Adrenal gland (tissue), 12 donors: ENCODE results near the gene ARHGEF17. TPM values are rescaled to one million over a fixed set of nuclear protein-coding genes. Genes with fewer than 3 reads are reported as not detected.

Experiments used
- DNase-seq, 7 donors: peaks; one replicate each; pipeline ENCODE4 v3.0.0-alpha.2; 2019 to 2020
- H3K27ac ChIP-seq, 5 donors: fragments of 200-600 bp; sonication (generic) in 4 of 5; 1 replicate in 3 of 5; 2 replicates in 2 of 5; pipeline versions ENCODE4 v1.5.1 to v1.8.0; 2016 to 2020; ENCODE audit warnings: mild to moderate bottlenecking in 1 of 5
- H3K27me3 ChIP-seq: fragments of 200-600 bp; 2 replicates; pipeline ENCODE4 v1.8.0; 2021
- H3K36me3 ChIP-seq, 2 donors: fragments of 200-600 bp; replicated peaks in 1 of 2; 1 replicate in 1 of 2; 2 replicates in 1 of 2; pipeline versions ENCODE4 v1.5.1 to v1.8.0; 2018 to 2022
- H3K4me1 ChIP-seq, 2 donors: fragments of 200-600 bp; replicated peaks in 1 of 2; 1 replicate in 1 of 2; 2 replicates in 1 of 2; pipeline versions ENCODE4 v1.5.1 to v1.8.0; 2018 to 2021
- H3K4me3 ChIP-seq, 4 donors: fragments of 200-600 bp; sonication (generic) in 3 of 4; one replicate each; pipeline ENCODE4 v1.5.1; 2016 to 2018
- H3K9me3 ChIP-seq, 3 donors: fragments of 200-600 bp; sonication (generic) in 1 of 3; replicated peaks in 1 of 3; 1 replicate in 2 of 3; 2 replicates in 1 of 3; pipeline versions ENCODE4 v1.5.1 to v1.8.0; 2016 to 2021
- POLR2A ChIP-seq, 2 donors: fragments of 450-650 bp; IDR thresholded peaks; one replicate each; pipeline ENCODE4 v1.6.1; 2017; ENCODE audit warnings: antibody characterized with exemption in 2 of 2, mild to moderate bottlenecking in 2 of 2, moderate library complexity in 1 of 2
- WGBS, 4 donors: extraction: QIAGEN DNeasy Blood & Tissue Kit in 2 of 4; methylation state at CpG; one replicate each; pipeline versions ENCODE4 v1.1.5 to v1.1.7; 2013 to 2017; 5-methylcytosine and 5-hydroxymethylcytosine counted together
- intact Hi-C, 2 donors: fragments of 100-400 bp; cut with DNase I; formaldehyde crosslinking; loops; one replicate each; pipeline versions ENCODE4 v1.14.1 to v1.15.0; 2022 to 2023
- polyA plus RNA-seq, 3 donors: library from polyadenylated mRNA; stranded (reverse); fragments of 200-250 nt in 2 of 3; fragments of 350-450 nt in 1 of 3; fragmentation: Illumina TruSeq in 1 of 3; extraction: RNeasy Lipid Tissue Mini Kit (QIAGEN cat#74804) in 1 of 3; gene quantifications; one replicate each; pipeline ENCODE4 v1.2.3, GENCODE V29; 2013 to 2014
- total RNA-seq, 9 donors: library from RNA; depleted of rRNA in 4 of 9; stranded (reverse); fragments of >200 nt in 4 of 9; fragments of 120-200 nt in 1 of 9; fragmentation: NEBNext Ultra II Directional in 1 of 9; extraction: Animal tissue kit (Norgen Biotek cat#: 25700) in 1 of 9; gene quantifications; one replicate each; pipeline versions ENCODE4 v1.1.0 to v1.2.4, GENCODE V29; 2013 to 2023
- TF ChIP-seq, protein P1 (sequence below), 6 experiments: fragments of 450-650 bp in 4 of 6; fragments of 200-600 bp in 2 of 6; sonication (generic) in 1 of 6; IDR thresholded peaks; 1 replicate in 5 of 6; 2 replicates in 1 of 6; pipeline versions ENCODE4 v1.5.1 to v1.8.0; 2016 to 2021; ENCODE audit warnings: antibody characterized with exemption in 6 of 6, mild to moderate bottlenecking in 2 of 6, moderate library complexity in 1 of 6
- donor health status: healthy with polysubstance abuse.
- donor health status: Bipolar disorder and iron deficiency.
- donor health status: DM: yes; HTN: yes; CAD: no.
- donor health status: DM: no; HTN: no; CAD: no.
- donor health status: DM: no; HTN: no; CAD: no.
- donor health status: DM: yes; HTN: yes; CAD: no.

The ARHGEF17 gene
- total and polyA plus RNA-seq, 12 donors = 8.1 to 48.2 (median 20.4) TPM

- TF ChIP-seq, protein P1, sequence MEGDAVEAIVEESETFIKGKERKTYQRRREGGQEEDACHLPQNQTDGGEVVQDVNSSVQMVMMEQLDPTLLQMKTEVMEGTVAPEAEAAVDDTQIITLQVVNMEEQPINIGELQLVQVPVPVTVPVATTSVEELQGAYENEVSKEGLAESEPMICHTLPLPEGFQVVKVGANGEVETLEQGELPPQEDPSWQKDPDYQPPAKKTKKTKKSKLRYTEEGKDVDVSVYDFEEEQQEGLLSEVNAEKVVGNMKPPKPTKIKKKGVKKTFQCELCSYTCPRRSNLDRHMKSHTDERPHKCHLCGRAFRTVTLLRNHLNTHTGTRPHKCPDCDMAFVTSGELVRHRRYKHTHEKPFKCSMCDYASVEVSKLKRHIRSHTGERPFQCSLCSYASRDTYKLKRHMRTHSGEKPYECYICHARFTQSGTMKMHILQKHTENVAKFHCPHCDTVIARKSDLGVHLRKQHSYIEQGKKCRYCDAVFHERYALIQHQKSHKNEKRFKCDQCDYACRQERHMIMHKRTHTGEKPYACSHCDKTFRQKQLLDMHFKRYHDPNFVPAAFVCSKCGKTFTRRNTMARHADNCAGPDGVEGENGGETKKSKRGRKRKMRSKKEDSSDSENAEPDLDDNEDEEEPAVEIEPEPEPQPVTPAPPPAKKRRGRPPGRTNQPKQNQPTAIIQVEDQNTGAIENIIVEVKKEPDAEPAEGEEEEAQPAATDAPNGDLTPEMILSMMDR (IDR thresholded peaks at IDR 0.05) = no peak
- no peak for TF ChIP-seq POLR2A (IDR thresholded peaks at IDR 0.05)
- Histone ChIP-seq H3K9me3 (no peaks in the 10 kb centered on the region), H3K27me3 (no peaks in the 10 kb centered on the region), H3K27ac (no peak overlapping the region), H3K4me1 (peaks cover 0 to 6% of the 10 kb centered on the region in 2 donors), H3K4me3 (no peak overlapping the region), H3K36me3 (no peaks in the 10 kb centered on the region)
- 61 to 74% (median 69%) methylated on average over 6 of the region's 6 CpGs for WGBS, 4 donors
- DNase-seq = no peak
- intact Hi-C loops = loop anchor here (2.0 to 10.0 kb wide), 3 partner anchors 43 to 305 kb away; no protein-coding TSS in a partner anchor
These were observed 41.6 kb downstream of the ARHGEF17 start for GRCh38 chr11:73349633-73350032.

- H3K36me3 ChIP-seq = peaks cover 0 to 3% of the 10 kb centered on the region in 2 donors
- TF ChIP-seq POLR2A (IDR thresholded peaks at IDR 0.05) = no peak
- TF ChIP-seq, protein P1 (IDR thresholded peaks at IDR 0.05) = peak; percentile 90 to 99 (median 94)
- DNase-seq = peak in 6 of 7 donors; percentile 50 to 88 (median 66)
- no peak overlapping the region for H3K4me3 ChIP-seq
- no peaks in the 10 kb centered on the region for H3K27me3 ChIP-seq
- H3K27ac ChIP-seq = peak overlapping the region in 1 of 5 donors; percentile 14
- intact Hi-C loops = loop anchor here (2.0 to 5.0 kb wide), 2 partner anchors 41 to 44 kb away; no protein-coding TSS in a partner anchor
- H3K4me1 ChIP-seq = no peaks in the 10 kb centered on the region
- WGBS, 4 donors = 15 to 26% (median 21%) methylated on average over 12 to 16 of the region's 16 CpGs
- no peaks in the 10 kb centered on the region for H3K9me3 ChIP-seq
These were observed 43.0 kb downstream of the ARHGEF17 start for GRCh38 chr11:73350908-73351636.

GRCh38 chr11:73353422-73353821 lies 45.3 kb downstream of the ARHGEF17 start:
- WGBS, 4 donors = 79 to 89% (median 83%) methylated on average over 4 of the region's 4 CpGs
- Histone ChIP-seq H3K4me1 (no peaks in the 10 kb centered on the region), H3K27me3 (no peaks in the 10 kb centered on the region), H3K27ac (no peak overlapping the region), H3K4me3 (no peak overlapping the region), H3K9me3 (no peaks in the 10 kb centered on the region), H3K36me3 (peaks cover 0 to 14% of the 10 kb centered on the region in 2 donors)
- intact Hi-C loops = loop anchor here in 1 of 2 donors (5.0 kb wide), 1 partner anchor 39 kb away; no protein-coding TSS in a partner anchor
- DNase-seq = no peak
- TF ChIP-seq POLR2A (IDR thresholded peaks at IDR 0.05) = no peak
- TF ChIP-seq, protein P1 (IDR thresholded peaks at IDR 0.05) = no peak

- no peaks in the 10 kb centered on the region for H3K4me1 ChIP-seq
- H3K27ac ChIP-seq = no peak overlapping the region
- no peaks in the 10 kb centered on the region for H3K9me3 ChIP-seq
- no peak overlapping the region for H3K4me3 ChIP-seq
- no peak for TF ChIP-seq POLR2A (IDR thresholded peaks at IDR 0.05)
- TF ChIP-seq, protein P1 (IDR thresholded peaks at IDR 0.05) = no peak
- peaks cover 0 to 18% of the 10 kb centered on the region in 2 donors for H3K36me3 ChIP-seq
- no peaks in the 10 kb centered on the region for H3K27me3 ChIP-seq
- WGBS, 4 donors = 84 to 89% (median 88%) methylated on average over 4 of the region's 4 CpGs
- intact Hi-C loops = no loop called here
- DNase-seq = no peak
These were observed 47.0 kb downstream of the ARHGEF17 start for GRCh38 chr11:73355109-73355508.
